ENCODE data around the gene TBC1D5. TPM values are rescaled to one million over a fixed set of nuclear protein-coding genes. Genes with fewer than 3 reads are reported as not detected.

Gene TBC1D5
- polyA plus RNA-seq, 2 of the 4 experiments (the other 2 are of a cell fraction) = 36.7 to 72.2 TPM

GRCh38 chr3:17359911-17360310 lies 382.5 kb downstream of the TBC1D5 start:
- Histone ChIP-seq H3K9me3 (no peaks in the 10 kb centered on the region), H3K27ac (no peak overlapping the region), H3K4me2 (no peak overlapping the region), H3K4me3 (no peak overlapping the region), H3K4me1 (no peaks in the 10 kb centered on the region)
- ChIA-PET POLR2A (interaction anchor here (0.6 kb wide), 1 partner anchor 24 kb away, joined by 3 read pairs; no protein-coding TSS in a partner anchor), CTCF (no interaction called here)
- WGBS (ENCODE audit: missing lambda C conversion rate) = 33% methylated on average over 1 of the region's 1 CpG
- no peak for TF ChIP-seq KDM5A (IDR thresholded peaks at IDR 0.05)
- no peak for TF ChIP-seq HDAC2 (IDR thresholded peaks at IDR 0.05)
- no peak for TF ChIP-seq TFCP2L1 (CRISPR knock-in tag; IDR thresholded peaks at IDR 0.05)
- DNase-seq (ENCODE audit: low read depth in 1 of 2, low spot score in 1 of 2) (no peak), FAIRE-seq (no peak), ATAC-seq (no peak)

DNA sequence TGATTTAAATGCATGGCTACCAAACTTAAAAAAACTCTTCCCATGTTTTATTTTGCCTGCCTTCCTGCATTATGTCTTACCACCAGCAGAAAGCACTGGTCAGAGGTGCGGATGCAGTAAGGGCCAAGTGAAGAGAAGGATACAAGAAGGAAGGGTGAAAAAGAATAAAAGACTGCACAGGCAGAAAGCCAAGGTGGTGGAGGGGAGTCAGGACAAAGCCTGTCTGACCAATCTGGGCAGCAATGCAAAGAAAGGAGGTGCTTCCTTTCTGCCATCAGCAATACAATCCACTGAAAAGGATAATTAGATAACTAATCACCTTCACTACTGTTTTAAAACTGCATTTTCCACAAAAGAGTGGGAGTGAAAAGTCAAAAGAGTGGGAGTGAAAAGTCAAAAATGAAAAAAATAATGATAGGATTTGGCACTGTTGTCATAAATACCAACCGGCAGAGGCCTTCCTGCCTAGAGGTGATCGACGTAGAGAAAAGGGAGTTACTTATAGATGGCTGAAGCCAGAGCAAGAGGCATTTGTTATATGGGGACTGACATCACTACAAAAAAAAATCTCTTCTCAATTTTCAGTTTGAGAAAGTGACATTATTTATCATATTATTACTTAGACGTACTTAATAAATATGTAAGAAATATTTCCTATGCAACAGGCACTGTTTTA lies 385.3 kb downstream of the TBC1D5 start:
- CTCF ChIA-PET = no interaction called here

DNA sequence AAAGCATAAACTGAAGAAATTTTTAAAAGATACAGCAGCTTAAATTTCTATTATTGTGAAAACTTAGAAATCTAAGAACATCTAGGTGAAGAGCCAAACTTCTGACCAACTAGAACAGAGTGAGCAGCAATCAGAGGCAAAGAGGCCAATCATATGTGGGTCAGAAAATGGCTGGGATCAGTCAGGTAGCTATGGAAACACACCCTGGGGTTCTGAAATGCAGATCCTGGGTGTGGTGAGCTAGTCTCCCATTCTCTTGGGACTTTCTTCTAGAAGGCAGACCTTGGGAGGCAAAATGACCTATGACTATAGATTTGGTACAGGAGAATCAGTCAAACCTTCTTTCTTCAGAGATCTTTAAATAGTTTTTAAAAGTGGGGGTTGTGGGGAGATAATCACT lies 385.8 kb downstream of the TBC1D5 start:
- no peak overlapping the region for H3K27ac ChIP-seq
- FAIRE-seq = no peak
- POLR2A ChIA-PET = no interaction called here
- H3K9me3 ChIP-seq = no peaks in the 10 kb centered on the region
- CTCF ChIA-PET = no interaction called here
- no peaks in the 10 kb centered on the region for H3K4me1 ChIP-seq
- no peak overlapping the region for H3K4me2 ChIP-seq
- no peak for DNase-seq (ENCODE audit: low read depth in 1 of 2, low spot score in 1 of 2)
- ATAC-seq = no peak
- no peak overlapping the region for H3K4me3 ChIP-seq
- TF ChIP-seq SMC3 (IDR thresholded peaks at IDR 0.05) (no peak), CBX8 (IDR thresholded peaks at IDR 0.05) (no peak), HOXB5 (CRISPR knock-in tag; IDR thresholded peaks at IDR 0.05) (no peak), ZC3H11A (IDR thresholded peaks at IDR 0.05) (no peak), PBX3 (IDR thresholded peaks at IDR 0.05) (no peak), NR3C1 (IDR thresholded peaks at IDR 0.05) (no peak), ZNF302 (CRISPR knock-in tag; IDR thresholded peaks at IDR 0.05) (no peak), EP300 (IDR thresholded peaks at IDR 0.05) (no peak), PHF8 (IDR thresholded peaks at IDR 0.05; ENCODE audit: borderline replicate concordance, low read depth) (no peak), HDAC2 (IDR thresholded peaks at IDR 0.05) (no peak), CTCF (IDR thresholded peaks at IDR 0.05) (no peak), REST (IDR thresholded peaks at IDR 0.05) (no peak)
- TF ChIP-seq, protein P1, sequence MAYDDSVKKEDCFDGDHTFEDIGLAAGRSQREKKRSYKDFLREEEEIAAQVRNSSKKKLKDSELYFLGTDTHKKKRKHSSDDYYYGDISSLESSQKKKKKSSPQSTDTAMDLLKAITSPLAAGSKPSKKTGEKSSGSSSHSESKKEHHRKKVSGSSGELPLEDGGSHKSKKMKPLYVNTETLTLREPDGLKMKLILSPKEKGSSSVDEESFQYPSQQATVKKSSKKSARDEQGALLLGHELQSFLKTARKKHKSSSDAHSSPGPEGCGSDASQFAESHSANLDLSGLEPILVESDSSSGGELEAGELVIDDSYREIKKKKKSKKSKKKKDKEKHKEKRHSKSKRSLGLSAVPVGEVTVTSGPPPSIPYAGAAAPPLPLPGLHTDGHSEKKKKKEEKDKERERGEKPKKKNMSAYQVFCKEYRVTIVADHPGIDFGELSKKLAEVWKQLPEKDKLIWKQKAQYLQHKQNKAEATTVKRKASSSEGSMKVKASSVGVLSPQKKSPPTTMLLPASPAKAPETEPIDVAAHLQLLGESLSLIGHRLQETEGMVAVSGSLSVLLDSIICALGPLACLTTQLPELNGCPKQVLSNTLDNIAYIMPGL (CRISPR knock-in tag; IDR thresholded peaks at IDR 0.05; ENCODE audit: borderline replicate concordance) = no peak

More for the DNA sequence above, 385.3 kb downstream of the TBC1D5 start:
- Histone ChIP-seq H3K4me1 (no peaks in the 10 kb centered on the region), H3K4me2 (no peak overlapping the region), H3K9me3 (no peaks in the 10 kb centered on the region), H3K4me3 (no peak overlapping the region), H3K27ac (no peak overlapping the region)
- POLR2A ChIA-PET = no interaction called here
- DNase-seq (ENCODE audit: low read depth in 1 of 2, low spot score in 1 of 2) = no peak
- no peak for FAIRE-seq
- 93% methylated on average over 5 of the region's 5 CpGs for WGBS (ENCODE audit: missing lambda C conversion rate)
- no peak for ATAC-seq
- no peak for TF ChIP-seq CTCF (IDR thresholded peaks at IDR 0.05)
- TF ChIP-seq ZFP36 (IDR thresholded peaks at IDR 0.05; ENCODE audit: borderline replicate concordance, partially characterized antibody) = no peak
- TF ChIP-seq EHF (CRISPR knock-in tag; IDR thresholded peaks at IDR 0.05) = no peak
- no peak for TF ChIP-seq TFCP2L1 (CRISPR knock-in tag; IDR thresholded peaks at IDR 0.05)
- TF ChIP-seq FOSB (CRISPR knock-in tag; IDR thresholded peaks at IDR 0.05) = no peak
- TF ChIP-seq, protein P2, sequence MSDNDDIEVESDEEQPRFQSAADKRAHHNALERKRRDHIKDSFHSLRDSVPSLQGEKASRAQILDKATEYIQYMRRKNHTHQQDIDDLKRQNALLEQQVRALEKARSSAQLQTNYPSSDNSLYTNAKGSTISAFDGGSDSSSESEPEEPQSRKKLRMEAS (IDR thresholded peaks at IDR 0.05) = no peak
- no peak for TF ChIP-seq JUNB (IDR thresholded peaks at IDR 0.05)
- TF ChIP-seq POLR2AphosphoS2 (conservative IDR thresholded peaks at IDR 0.05; ENCODE audit: low read length) = no peak
- TF ChIP-seq CBX8 (IDR thresholded peaks at IDR 0.05) = no peak
- no peak for TF ChIP-seq NPAS2 (CRISPR knock-in tag; IDR thresholded peaks at IDR 0.05; ENCODE audit: borderline replicate concordance)
- no peak for TF ChIP-seq HDAC2 (IDR thresholded peaks at IDR 0.05)

Data from A549 (cell line).